ENCODE results near the gene HLA-DQA1.

DNA sequence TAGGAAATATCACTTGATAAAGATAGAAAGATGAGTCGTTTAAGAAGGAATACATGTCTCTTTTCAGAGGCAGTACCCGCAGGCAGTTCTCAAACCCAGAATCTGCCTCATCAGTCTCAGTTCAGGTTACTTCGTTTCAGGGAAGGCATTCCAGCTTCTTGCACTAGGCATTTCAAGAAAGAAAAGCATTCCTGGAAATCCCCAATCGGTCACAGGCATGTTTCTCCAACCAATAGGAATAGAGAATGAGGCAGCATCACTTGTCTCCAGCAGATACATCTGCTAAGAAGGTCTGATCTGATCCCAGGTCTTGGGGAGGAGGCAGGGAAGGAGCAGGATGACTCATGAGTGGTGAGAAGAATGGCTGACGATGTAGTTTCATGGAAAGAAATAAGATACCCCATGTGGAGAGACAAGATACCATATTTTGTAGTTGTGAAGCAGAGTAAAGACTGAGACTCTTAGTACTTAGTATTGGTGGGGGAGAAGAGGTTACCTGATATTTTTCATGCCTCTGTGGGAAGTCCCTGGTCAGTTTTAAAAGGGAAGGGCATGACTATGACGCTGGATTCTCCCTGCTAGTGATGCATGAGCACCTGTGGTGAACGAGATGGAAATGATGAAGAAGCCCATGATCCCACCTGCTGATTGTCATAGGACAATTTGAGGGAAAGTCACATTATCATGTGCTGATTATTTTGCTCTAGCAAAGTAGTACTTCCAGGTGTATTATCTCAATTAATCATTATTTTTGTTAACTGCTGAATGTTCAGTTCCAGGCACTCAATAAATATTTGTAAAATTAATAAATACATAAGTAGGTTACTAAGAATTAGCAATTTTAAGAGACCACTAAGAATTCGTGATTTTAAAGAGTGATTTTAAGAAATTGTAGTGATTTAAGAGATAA is 27.2 kb upstream of the HLA-DQA1 start:
- TF ChIP-seq CTCF (IDR thresholded peaks at IDR 0.05; ENCODE audit: insufficient read depth, low read length, poor library complexity, severe bottlenecking) (no peak), EZH2phosphoT487 (conservative IDR thresholded peaks at IDR 0.05; ENCODE audit: low read length) (no peak)
